Superior temporal gyrus (tissue), 1 donor: ENCODE results near the gene TICAM1.
"Not testable (repeated sequence)": the region's sequence is repeated elsewhere in the genome, so short reads cannot be mapped to it uniquely, and the experiment has no call there.

Experiments
- DNase-seq: peaks from one replicate; pipeline ENCODE4 v3.0.0-alpha.2; 2016; ENCODE audit errors: extremely low spot score

Gene TICAM1

GRCh38 chr19:4803736-4804695, 27.5 kb downstream of the TICAM1 start:
- peak; percentile 54 for DNase-seq

DNA sequence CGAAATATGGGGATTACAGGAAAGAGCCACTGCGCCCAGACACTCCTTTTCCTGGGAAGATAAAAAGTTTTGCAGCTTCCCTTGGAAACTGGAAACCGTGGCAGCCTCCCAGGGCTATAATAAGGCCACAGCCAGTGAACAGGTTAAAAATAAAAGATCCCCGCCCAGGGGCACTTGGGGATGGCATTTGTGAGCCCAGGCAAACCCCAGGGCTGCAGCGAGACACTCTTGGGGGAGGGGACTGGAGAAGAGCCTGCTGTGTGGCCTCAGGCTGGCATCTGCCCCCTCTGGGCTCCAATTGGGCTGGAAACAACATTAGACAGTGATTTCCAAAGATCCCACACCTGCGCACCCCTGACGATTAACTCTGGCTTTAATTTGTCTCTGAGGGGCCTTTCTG, 28.8 kb downstream of the TICAM1 start:
- no peak for DNase-seq

GRCh38 chr19:4801085-4801619, 30.4 kb downstream of the TICAM1 start:
- DNase-seq: no peak

GRCh38 chr19:4800591-4801081, 30.9 kb downstream of the TICAM1 start:
- DNase-seq: no peak

- no peak for DNase-seq
Measured at GRCh38 chr19:4795400-4795799, 36.1 kb downstream of the TICAM1 start.

GRCh38 chr19:4794971-4795370, 36.5 kb downstream of the TICAM1 start:
- no peak for DNase-seq

- not testable (repeated sequence) for DNase-seq
Measured at GRCh38 chr19:4793278-4793677, 38.2 kb downstream of the TICAM1 start.

GRCh38 chr19:4792866-4793195, 38.7 kb downstream of the TICAM1 start:
- not testable (repeated sequence) for DNase-seq

GRCh38 chr19:4792019-4792865, 39.3 kb downstream of the TICAM1 start:
- DNase-seq: not testable (repeated sequence)

GRCh38 chr19:4791183-4792018, 40.1 kb downstream of the TICAM1 start, which contains the start of gene FEM1A:
Gene FEM1A (plus strand): TSS chr19:4791734. CDS start chr19:4791855, 121 bp downstream.
- DNase-seq: peak; percentile 100

DNA sequence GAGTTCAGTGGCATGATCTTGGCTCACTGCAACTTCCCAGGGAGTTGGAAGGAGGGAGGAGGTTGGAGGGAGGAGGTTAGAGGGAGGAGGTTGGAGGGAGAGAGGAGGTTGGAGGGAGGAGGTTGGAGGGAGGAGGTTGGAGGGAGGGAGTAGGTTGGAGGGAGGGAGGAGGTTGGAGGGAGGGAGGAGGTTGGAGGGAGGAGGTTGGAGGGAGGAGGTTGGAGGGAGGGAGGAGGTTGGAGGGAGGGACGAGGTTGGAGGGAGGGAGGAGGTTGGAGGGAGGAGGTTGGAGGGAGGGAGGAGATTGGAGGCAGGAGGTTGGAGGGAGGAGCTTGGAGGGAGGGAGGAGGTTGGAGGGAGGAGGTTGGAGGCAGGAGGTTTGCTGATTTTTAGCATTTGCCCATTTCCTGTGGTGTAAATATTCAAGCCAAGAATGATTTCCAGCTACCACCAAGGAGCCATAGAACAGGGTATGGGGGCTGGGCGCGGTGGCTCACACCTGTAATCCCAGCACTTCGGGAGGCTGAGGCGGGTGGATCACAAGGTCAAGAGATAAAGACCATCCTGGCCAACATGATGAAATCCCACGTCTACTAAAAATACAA, 45.0 kb downstream of the TICAM1 start:
- DNase-seq: not testable (repeated sequence)

- peak; percentile 37 for DNase-seq
Measured at GRCh38 chr19:4781801-4782200, 49.7 kb downstream of the TICAM1 start.

GRCh38 chr19:4780860-4781259, 50.7 kb downstream of the TICAM1 start:
- DNase-seq: no peak

DNA sequence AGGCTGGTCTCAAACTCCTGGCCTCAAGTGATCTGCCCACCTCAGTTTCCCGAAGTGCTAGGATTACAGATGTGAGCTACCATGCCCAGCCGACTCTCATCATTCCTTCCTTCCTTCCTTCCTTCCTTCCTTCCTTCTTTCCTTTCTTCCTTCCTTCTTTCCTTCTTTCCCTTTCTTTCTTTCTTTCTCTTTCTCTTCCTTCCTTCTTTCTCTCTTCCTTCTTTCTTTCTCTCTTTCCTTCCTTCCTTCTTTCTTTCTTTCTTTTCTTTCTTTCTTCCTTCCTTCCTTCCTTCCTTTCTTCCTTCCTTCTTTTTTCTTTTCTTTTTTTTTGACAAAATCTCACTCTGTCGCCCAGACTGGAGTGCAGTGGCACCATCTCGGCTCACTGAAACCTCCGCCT, 53.4 kb downstream of the TICAM1 start:
- DNase-seq: not testable (repeated sequence)

GRCh38 chr19:4776436-4777211, 54.9 kb downstream of the TICAM1 start:
- DNase-seq: no peak

- DNase-seq: no peak
Measured at GRCh38 chr19:4775627-4776152, 55.8 kb downstream of the TICAM1 start.

GRCh38 chr19:4774136-4774535, 57.4 kb downstream of the TICAM1 start:
- no peak for DNase-seq

DNA sequence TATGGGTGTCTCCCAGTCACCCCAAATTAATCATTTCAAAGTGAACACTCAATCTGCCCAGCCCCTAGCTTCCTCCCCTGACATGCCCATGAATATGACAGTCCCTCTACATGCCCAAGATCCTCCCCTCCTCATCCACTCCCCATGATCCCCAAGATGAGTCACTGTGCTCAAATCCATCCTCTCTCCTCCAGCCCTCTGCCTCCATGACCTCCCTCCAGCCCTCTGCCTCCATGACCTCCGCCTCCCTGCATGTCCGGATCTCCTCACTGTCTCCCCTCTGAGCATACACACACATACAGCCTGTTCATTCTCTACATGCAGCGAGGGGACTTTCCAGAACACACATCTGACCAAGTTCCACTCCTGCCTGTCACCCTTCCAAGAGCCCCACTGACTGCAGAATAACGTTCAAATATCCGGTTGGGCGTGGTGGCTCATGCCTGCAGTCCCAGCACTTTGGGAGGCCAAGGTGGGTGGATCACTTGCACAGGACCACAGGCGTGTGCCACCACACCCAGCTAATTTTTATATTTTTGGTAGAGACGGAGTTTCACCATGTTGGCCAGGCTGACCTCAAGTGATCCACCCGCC, 58.4 kb downstream of the TICAM1 start:
- DNase-seq: no peak

- no peak for DNase-seq
Measured at GRCh38 chr19:4772566-4772965, 58.9 kb downstream of the TICAM1 start.
